B cell (primary cell): Measurements from ENCODE around the gene PEA15. TPM values are rescaled to one million over a fixed set of nuclear protein-coding genes. Genes with fewer than 3 reads are reported as not detected.

Source experiments
- ATAC-seq: fragments of 200-7000 bp; cut with Tn5 transposase; one replicate; pipeline ENCODE4 v1.10.0; 2021; ENCODE audit warnings: low read depth, mild to moderate bottlenecking, moderate number of reproducible peaks, moderate library complexity
- CTCF ChIA-PET: fragments of 350-600 bp; sonication (Branson Sonifier 250); formaldehyde crosslinking; loops from one replicate; lab custom pipeline; 2021; ENCODE audit warnings: antibody characterized with exemption, inconsistent platforms; lab: Charles Lee
- POLR2A ChIA-PET: fragments of 350-600 bp; sonication (Branson Sonifier 250); formaldehyde crosslinking; loops from one replicate; lab custom pipeline; 2021; ENCODE audit warnings: antibody characterized with exemption; lab: Charles Lee
- DNase-seq: peaks from one replicate; pipeline ENCODE4 v3.0.0; 2013
- H2AFZ ChIP-seq: 2 replicates; pipeline ENCODE4 v1.6.1; 2012; ENCODE audit warnings: mild to moderate bottlenecking, low read depth, low read length; ENCODE audit not compliant: insufficient read depth, poor library complexity, severe bottlenecking
- H3K27ac ChIP-seq, 2 donors: 1 replicate in 1 of 2; 2 replicates in 1 of 2; pipeline ENCODE4 v1.5.1; 2012 to 2013; ENCODE audit warnings: low read length in 2 of 2, mild to moderate bottlenecking in 2 of 2, moderate library complexity in 1 of 2
- H3K27me3 ChIP-seq, 4 experiments: fragments of 200-600 bp in 1 of 4; sonication (generic) in 1 of 4; replicated peaks in 1 of 4; 1 replicate in 2 of 4; 2 replicates in 2 of 4; pipeline versions ENCODE4 v1.6.1 to v1.7.0; 2013 to 2016; ENCODE audit warnings: low read length in 3 of 4, mild to moderate bottlenecking in 2 of 4, mixed read lengths in 1 of 4, moderate library complexity in 1 of 4; ENCODE audit not compliant: insufficient read depth in 4 of 4, control insufficient read depth in 3 of 4; ENCODE audit errors: control extremely low read depth in 1 of 4
- H3K36me3 ChIP-seq, 2 experiments: replicated peaks in 1 of 2; 1 replicate in 1 of 2; 2 replicates in 1 of 2; pipeline versions ENCODE4 v1.6.1 to v1.7.1; 2013; ENCODE audit warnings: low read length in 1 of 2; ENCODE audit not compliant: insufficient read depth in 2 of 2, control insufficient read depth in 1 of 2; ENCODE audit errors: control extremely low read depth in 1 of 2, extremely low read depth in 1 of 2
- H3K4me1 ChIP-seq, 2 donors: fragments of 200-600 bp in 1 of 2; sonication (generic) in 1 of 2; 1 replicate in 1 of 2; 2 replicates in 1 of 2; pipeline versions ENCODE4 v1.5.1 to v1.6.1; 2013 to 2017; ENCODE audit warnings: low read length in 2 of 2; ENCODE audit not compliant: control insufficient read depth in 2 of 2, insufficient read depth in 2 of 2
- H3K4me2 ChIP-seq: replicated peaks from 2 replicates; pipeline ENCODE3; 2012; ENCODE audit warnings: mild to moderate bottlenecking, low read depth, low read length; ENCODE audit not compliant: poor library complexity, severe bottlenecking
- H3K4me3 ChIP-seq, 5 experiments: fragments of 200-600 bp in 1 of 5; sonication (generic) in 1 of 5; 1 replicate in 3 of 5; 2 replicates in 2 of 5; pipeline versions ENCODE4 v1.5.1 to v1.7.0; 2011 to 2016; ENCODE audit warnings: low read length in 4 of 5, mild to moderate bottlenecking in 4 of 5, low read depth in 2 of 5, control low read depth in 1 of 5, moderate library complexity in 1 of 5; ENCODE audit not compliant: insufficient read depth in 1 of 5; ENCODE audit errors: control extremely low read depth in 1 of 5, extremely low read depth in 1 of 5
- H3K79me2 ChIP-seq: fragments of 200-600 bp; sonication (generic); one replicate; pipeline ENCODE4 v1.6.0; 2016; ENCODE audit warnings: low read length; ENCODE audit not compliant: control insufficient read depth, insufficient read depth
- H3K9ac ChIP-seq: fragments of 200-600 bp; sonication (generic); 2 replicates; pipeline ENCODE4 v1.6.1; 2017; ENCODE audit warnings: mild to moderate bottlenecking, low read length, moderate library complexity
- H3K9me3 ChIP-seq, 3 donors: one replicate each; pipeline versions ENCODE4 v1.6.1 to v1.7.1; 2013; ENCODE audit warnings: low read length in 2 of 3; ENCODE audit not compliant: control insufficient read depth in 2 of 3, insufficient read depth in 1 of 3; ENCODE audit errors: control extremely low read depth in 1 of 3
- H4K20me1 ChIP-seq: 2 replicates; pipeline ENCODE4 v1.6.0; 2012; ENCODE audit warnings: mild to moderate bottlenecking, low read length; ENCODE audit not compliant: insufficient read depth, control insufficient read depth, poor library complexity, severe bottlenecking
- H3K27ac Mint-ChIP-seq: one replicate; pipeline ENCODE4 v1.8.0; 2021; ENCODE audit warnings: mixed read lengths
- H3K27me3 Mint-ChIP-seq: one replicate; pipeline ENCODE4 v1.8.0; 2021; ENCODE audit warnings: mixed read lengths
- H3K4me1 Mint-ChIP-seq: one replicate; pipeline ENCODE4 v1.8.0; 2021; ENCODE audit warnings: mixed read lengths
- H3K4me3 Mint-ChIP-seq: one replicate; pipeline ENCODE4 v1.8.0; 2021; ENCODE audit warnings: mixed read lengths
- H3K9me3 Mint-ChIP-seq: one replicate; pipeline ENCODE4 v1.8.0; 2022; ENCODE audit warnings: mixed read lengths; ENCODE audit not compliant: insufficient read depth
- CTCF ChIP-seq: fragments of 200-600 bp; IDR thresholded peaks from one replicate; pipeline ENCODE4 v1.8.0; 2022; ENCODE audit warnings: antibody characterized with exemption, mild to moderate bottlenecking
- EZH2 ChIP-seq: IDR thresholded peaks from 2 replicates; pipeline ENCODE4 v1.6.1; 2012; ENCODE audit warnings: borderline replicate concordance, low read depth, mild to moderate bottlenecking, moderate library complexity, low read length; ENCODE audit not compliant: insufficient read depth, poor library complexity, severe bottlenecking
- WGBS: methylation state at CpG from one replicate; pipeline ENCODE4 v1.1.5; 2013; ENCODE audit warnings: missing lambda C conversion rate; ENCODE audit not compliant: insufficient coverage; 5-methylcytosine and 5-hydroxymethylcytosine counted together
- intact Hi-C: fragments of 100-400 bp; cut with micrococcal nuclease; formaldehyde crosslinking; loops from one replicate; pipeline ENCODE4 v1.10.0; 2022
- polyA plus RNA-seq: library from polyadenylated mRNA; depleted of rRNA; stranded (reverse); fragments of >200 nt; gene quantifications from 2 replicates; pipeline ENCODE4 v1.2.3, GENCODE V29; 2012
- total RNA-seq, 2 donors: library from RNA; stranded (reverse); fragments of 120-200 nt in 1 of 2; gene quantifications; 1 replicate in 1 of 2; 2 replicates in 1 of 2; pipeline versions ENCODE4 v1.2.3 to v1.2.4, GENCODE V29; 2013 to 2022

The PEA15 gene
- total and polyA plus RNA-seq, 2 donors (not counting 1 experiment from before 2014, with no cell fraction given), result 81.7 to 91.4 TPM

GRCh38 chr1:160206036-160206389, 829 bp downstream of the PEA15 start:
- ChIA-PET POLR2A (no interaction called here), CTCF (interaction anchor here (0.6 to 9.7 kb wide), 6 partner anchors 14 to 170 kb away, joined by 3 to 77 read pairs (median 23); no protein-coding TSS in a partner anchor)
- Histone ChIP-seq H2AFZ (peak overlapping the region; percentile 59), H3K27me3 (no peaks in the 10 kb centered on the region), H3K9ac (peak overlapping the region; percentile 87), H3K9me3 (no peaks in the 10 kb centered on the region), H3K4me1 (peaks cover 26 to 35% of the 10 kb centered on the region in 2 donors), H3K4me3 (peak overlapping the region; percentile 44 to 99 (median 92)), H3K27ac (peak overlapping the region; percentile 94 to 98), H3K36me3 (peaks cover 9 to 24% of the 10 kb centered on the region in 2 experiments), H3K4me2 (peak overlapping the region; percentile 94), H4K20me1 (no peaks in the 10 kb centered on the region), H3K79me2 (peaks cover 15% of the 10 kb centered on the region)
- intact Hi-C loops, result no loop called here
- Mint-ChIP-seq H3K27me3 (no peaks in the 10 kb centered on the region), H3K4me1 (peaks cover 64% of the 10 kb centered on the region), H3K27ac (peak overlapping the region; percentile 89), H3K4me3 (peak overlapping the region; percentile 88), H3K9me3 (no peaks in the 10 kb centered on the region)
- ATAC-seq (peak; percentile 13), DNase-seq (no peak)
- TF ChIP-seq CTCF, result no peak
- TF ChIP-seq EZH2, result no peak
- 44% methylated on average over 5 of the region's 9 CpGs for WGBS

GRCh38 chr1:160206421-160207117, 1.4 kb downstream of the PEA15 start:
- peak overlapping the region; percentile 89 for H3K27ac Mint-ChIP-seq
- Histone ChIP-seq H3K27me3 (no peaks in the 10 kb centered on the region), H3K9ac (peak overlapping the region; percentile 87), H3K27ac (peak overlapping the region; percentile 94 to 98), H3K4me1 (peaks cover 26 to 35% of the 10 kb centered on the region in 2 donors), H3K4me2 (peak overlapping the region; percentile 94), H3K79me2 (peaks cover 15% of the 10 kb centered on the region), H3K36me3 (peaks cover 9 to 30% of the 10 kb centered on the region in 2 experiments), H2AFZ (peak overlapping the region; percentile 59), H3K4me3 (peak overlapping the region in 4 of 5 experiments; percentile 71 to 99 (median 93)), H3K9me3 (no peaks in the 10 kb centered on the region), H4K20me1 (no peaks in the 10 kb centered on the region)
- DNase-seq (peak; percentile 69), ATAC-seq (no peak)
- H3K4me3 Mint-ChIP-seq, result peak overlapping the region; percentile 88
- H3K4me1 Mint-ChIP-seq, result peaks cover 64% of the 10 kb centered on the region
- POLR2A ChIA-PET, result no interaction called here
- no peaks in the 10 kb centered on the region for H3K9me3 Mint-ChIP-seq
- 45% methylated on average over 8 of the region's 9 CpGs for WGBS
- H3K27me3 Mint-ChIP-seq, result no peaks in the 10 kb centered on the region
- intact Hi-C loops, result no loop called here
- CTCF ChIA-PET, result interaction anchor here (0.6 to 9.7 kb wide), 7 partner anchors 11 to 170 kb away, joined by 3 to 77 read pairs (median 12); no protein-coding TSS in a partner anchor
- TF ChIP-seq CTCF (no peak), EZH2 (no peak)
